Retinal pigment epithelial cell (primary cell): Measurements from ENCODE around the gene HTT-AS.
"Not testable (repeated sequence)": the region's sequence is repeated elsewhere in the genome, so short reads cannot be mapped to it uniquely, and the experiment has no call there.

ENCODE experiments used
- DNase-seq: peaks from one replicate; pipeline ENCODE4 v3.0.0-alpha.2; 2010; ENCODE audit warnings: low read depth
- H3K4me3 ChIP-seq: 2 replicates; pipeline ENCODE4 v1.5.1; 2011; ENCODE audit warnings: mild to moderate bottlenecking, low read length, control low read depth, moderate library complexity
- TF ChIP-seq, protein P1 (sequence below): conservative IDR thresholded peaks from 2 replicates; pipeline ENCODE4 v1.5.1; 2011; ENCODE audit warnings: low read depth, low read length, control low read depth, inconsistent platforms

HTT-AS gene

DNA sequence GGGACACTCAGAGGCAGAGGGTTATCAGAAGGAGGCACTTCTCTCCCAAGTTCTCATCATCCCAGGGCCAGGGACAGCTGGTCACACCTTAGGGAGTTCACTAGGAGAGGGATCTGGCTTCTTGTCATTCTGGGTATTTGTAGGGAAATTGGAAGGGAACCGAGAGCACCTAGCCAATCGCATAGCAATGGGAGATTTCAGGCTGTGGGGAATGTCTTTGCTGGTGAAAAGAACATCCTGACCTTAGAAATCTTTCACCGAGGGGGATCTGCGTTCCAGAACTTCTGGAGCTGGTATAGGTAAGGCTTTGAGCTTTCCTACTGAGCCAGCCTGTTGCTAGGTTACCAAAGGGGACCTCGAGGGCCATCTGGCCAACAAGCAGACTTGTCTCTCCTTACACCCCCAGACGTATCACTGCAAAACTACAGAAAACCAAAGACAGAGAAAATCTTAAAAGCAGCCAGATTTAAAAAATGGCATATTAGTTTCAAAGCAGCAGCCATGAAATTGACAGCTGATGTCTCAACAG is 6.8 kb downstream of the HTT-AS start:
- TF ChIP-seq, protein P1, sequence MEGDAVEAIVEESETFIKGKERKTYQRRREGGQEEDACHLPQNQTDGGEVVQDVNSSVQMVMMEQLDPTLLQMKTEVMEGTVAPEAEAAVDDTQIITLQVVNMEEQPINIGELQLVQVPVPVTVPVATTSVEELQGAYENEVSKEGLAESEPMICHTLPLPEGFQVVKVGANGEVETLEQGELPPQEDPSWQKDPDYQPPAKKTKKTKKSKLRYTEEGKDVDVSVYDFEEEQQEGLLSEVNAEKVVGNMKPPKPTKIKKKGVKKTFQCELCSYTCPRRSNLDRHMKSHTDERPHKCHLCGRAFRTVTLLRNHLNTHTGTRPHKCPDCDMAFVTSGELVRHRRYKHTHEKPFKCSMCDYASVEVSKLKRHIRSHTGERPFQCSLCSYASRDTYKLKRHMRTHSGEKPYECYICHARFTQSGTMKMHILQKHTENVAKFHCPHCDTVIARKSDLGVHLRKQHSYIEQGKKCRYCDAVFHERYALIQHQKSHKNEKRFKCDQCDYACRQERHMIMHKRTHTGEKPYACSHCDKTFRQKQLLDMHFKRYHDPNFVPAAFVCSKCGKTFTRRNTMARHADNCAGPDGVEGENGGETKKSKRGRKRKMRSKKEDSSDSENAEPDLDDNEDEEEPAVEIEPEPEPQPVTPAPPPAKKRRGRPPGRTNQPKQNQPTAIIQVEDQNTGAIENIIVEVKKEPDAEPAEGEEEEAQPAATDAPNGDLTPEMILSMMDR = no peak
- no peak overlapping the region for H3K4me3 ChIP-seq
- no peak for DNase-seq

DNA sequence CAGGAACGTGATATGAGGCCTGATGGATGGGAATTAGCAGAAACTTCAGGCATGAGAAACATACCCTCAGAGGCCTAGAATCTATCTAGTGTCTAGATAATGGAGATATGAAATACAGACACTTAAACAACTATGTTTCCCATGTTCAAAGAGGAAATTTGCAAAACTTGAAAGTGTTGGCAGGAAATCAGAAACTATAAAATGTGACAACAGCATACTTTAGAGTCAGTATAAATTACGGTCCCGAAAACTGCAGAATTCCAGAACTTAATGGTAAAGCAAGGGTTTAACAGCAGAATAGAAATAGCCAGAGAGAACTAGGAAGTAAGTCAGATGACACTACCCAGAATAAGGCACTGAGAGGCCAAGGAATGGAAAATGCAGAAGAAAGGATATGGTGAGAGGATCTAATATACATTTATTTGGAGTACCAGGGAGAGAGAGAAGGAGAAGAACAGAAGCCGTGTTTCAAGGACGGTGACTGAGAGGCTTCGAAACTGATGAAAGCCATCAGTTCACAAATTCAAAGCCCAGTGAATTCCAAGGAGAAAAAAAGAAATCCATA is 7.4 kb downstream of the HTT-AS start:
- no peak for DNase-seq
- TF ChIP-seq, protein P1 = no peak
- H3K4me3 ChIP-seq = no peak overlapping the region

DNA sequence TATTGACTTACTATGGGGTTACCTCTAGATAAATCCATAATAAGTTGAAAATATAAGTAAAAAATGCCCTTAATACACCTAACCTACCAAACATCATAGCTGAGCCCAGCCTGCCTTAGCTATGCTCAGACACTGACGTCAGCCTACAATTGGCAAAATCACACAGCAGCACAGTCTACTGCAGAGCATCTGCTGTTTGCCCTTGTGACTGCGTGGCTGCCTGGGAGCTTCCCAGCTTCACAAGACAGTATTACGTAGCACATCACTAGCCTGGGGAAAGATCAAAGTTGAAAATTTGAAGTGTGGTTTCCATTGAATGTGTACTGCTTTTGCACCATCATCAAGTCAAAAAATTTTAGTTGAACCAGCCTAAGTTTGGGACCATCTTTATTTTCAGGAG is 8.8 kb downstream of the HTT-AS start:
- TF ChIP-seq, protein P1 = no peak
- DNase-seq = no peak
- no peak overlapping the region for H3K4me3 ChIP-seq

DNA sequence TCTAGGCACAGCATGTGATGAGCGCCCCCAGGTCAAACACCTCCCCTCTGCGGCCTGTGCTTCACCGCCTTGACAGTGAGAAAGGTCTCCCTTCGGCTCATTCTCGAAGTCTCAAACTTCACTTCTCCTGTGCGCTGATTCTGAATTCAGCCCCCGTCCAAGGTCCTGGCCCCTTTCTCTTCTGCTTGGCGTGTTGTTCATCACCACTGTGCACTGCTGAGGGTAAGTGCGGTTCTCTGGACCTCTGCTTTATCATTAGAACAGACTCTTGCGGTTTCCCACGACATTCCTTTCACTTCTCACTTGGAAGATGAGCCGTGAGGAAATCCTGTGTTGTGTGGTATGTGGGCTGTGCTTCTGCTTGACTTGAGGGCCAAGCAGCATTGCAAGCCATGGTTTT is 11.9 kb downstream of the HTT-AS start:
- DNase-seq = no peak
- no peak overlapping the region for H3K4me3 ChIP-seq
- TF ChIP-seq, protein P1 = no peak

DNA sequence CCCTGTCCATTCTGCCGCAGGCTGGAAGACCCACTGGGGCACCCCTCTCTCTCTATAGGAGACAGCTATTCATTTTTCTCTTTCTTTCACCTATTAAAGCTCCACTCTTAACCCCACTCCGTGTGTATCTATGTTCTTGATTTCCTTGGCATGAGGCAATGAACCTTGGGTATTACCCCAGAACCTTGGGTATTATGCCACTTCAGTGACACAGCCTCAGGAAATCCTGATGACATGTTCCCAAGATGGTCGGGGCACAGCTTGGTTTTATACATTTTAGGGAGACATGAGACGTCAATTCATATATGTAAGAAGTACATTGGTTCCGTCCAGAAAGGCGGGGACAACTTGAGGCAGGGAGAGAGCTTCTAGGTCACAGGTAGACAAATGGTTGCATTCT is 13.4 kb downstream of the HTT-AS start:
- H3K4me3 ChIP-seq = no peak overlapping the region
- DNase-seq = no peak
- TF ChIP-seq, protein P1 = no peak

DNA sequence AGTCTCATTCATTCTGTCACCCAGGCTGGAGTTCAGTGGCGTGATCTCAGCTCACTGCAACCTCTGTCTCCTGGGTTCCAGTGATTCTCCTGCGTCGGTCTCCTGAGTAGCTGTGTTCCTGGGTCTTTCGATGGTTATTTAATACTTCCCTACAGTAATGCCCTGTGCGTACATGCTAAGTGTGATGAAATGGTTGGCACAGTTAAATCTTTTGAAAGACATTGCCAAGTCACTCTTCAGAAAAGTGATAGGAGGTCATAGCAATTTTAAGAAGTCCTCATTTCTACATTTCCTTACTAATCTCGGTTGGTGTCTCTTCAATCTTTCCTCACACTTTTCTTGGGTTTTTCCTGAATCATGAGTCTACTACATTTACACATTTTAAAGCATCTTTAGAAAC is 14.4 kb downstream of the HTT-AS start:
- no peak overlapping the region for H3K4me3 ChIP-seq
- TF ChIP-seq, protein P1 = no peak
- DNase-seq = no peak

DNA sequence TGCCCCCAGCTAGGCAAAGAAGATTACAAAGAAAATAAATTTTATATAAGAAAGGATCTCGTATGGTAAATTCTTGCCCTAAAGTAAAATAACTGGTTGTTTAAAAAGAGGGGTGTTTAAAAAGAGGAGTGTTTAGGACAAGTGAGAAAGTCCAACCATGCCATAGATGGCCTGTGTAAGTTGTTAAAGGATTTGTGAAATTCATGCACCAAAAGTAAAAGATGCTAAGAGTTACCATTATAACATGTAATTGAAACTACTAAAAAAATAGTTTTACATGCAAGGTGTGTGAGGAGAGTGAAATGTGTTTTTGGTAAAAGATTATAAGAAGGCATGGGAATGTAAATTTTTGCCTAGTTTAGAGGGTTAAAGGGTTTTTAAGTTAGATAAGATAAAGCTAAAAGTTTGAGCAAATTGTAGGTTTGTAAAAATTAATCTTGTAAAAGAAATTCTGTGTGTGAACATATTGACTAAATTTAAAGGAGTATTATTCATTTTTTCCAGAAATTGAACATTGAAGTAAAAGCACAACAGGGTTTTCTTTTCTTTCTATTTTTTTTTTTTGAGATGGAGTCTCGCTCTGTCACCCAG is 20.1 kb downstream of the HTT-AS start:
- TF ChIP-seq, protein P1 = no peak
- no peak overlapping the region for H3K4me3 ChIP-seq
- DNase-seq = no peak

DNA sequence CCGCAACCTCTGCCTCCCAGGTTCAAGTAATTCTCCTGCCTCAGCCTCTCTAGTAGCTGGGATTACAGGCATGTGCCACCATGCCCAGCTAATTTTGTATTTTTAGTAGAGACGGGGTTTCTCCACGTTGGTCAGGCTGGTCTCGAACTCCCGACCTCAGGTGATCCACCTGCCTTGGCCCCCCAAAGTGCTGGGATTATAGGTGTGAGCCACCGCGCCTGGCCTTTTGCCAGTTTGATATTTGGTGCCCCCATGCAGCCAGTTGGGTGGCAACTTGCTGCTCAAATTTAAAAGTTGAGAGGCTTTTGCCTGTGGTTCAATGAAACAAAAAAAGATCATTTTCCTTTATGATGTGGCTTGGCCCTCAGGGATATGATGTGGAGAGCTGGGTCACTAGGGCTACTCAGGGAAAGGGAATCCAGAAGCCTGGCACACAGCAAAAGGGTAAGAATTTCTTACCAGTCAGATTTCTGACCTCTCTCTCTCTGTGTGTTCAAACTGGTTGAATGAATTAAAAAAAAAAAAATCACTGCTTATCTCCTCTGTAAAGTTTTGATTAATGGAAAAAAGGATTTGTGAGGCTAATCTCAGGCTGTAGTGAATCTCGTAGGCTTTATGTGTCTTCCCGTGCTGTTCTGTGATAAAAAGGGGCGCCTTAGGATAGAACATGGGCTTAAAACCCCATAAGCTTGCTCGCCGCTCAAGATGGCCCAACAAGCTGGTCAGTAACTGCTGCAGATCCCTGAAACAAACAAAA is 23.0 kb downstream of the HTT-AS start:
- DNase-seq, H3K4me3 ChIP-seq: not testable (repeated sequence)
